GM18502 (cell line): Measurements from ENCODE around the gene ACSBG1.

ENCODE experiments used
- ATAC-seq: cut with Tn5 transposase; IDR thresholded peaks from one replicate; pipeline ENCODE4 v1.9.1; 2021; ENCODE audit warnings: mild to moderate bottlenecking; ENCODE audit not compliant: unreplicated experiment, poor library complexity

The ACSBG1 gene

GRCh38 chr15:78234515-78235040, at the start of gene ACSBG1:
Gene ACSBG1 (minus strand): TSS chr15:78234565. CDS start chr15:78234501, 64 bp downstream.
- no peak for ATAC-seq

- ATAC-seq: no peak
Measured at GRCh38 chr15:78282324-78282723, 48.0 kb upstream of the ACSBG1 start.

GRCh38 chr15:78280319-78281072, 46.1 kb upstream of the ACSBG1 start:
- no peak for ATAC-seq

- ATAC-seq: no peak
Measured at GRCh38 chr15:78276064-78276943, 41.9 kb upstream of the ACSBG1 start.

GRCh38 chr15:78274994-78275393, 40.6 kb upstream of the ACSBG1 start:
- ATAC-seq: no peak

GRCh38 chr15:78272776-78273175, 38.4 kb upstream of the ACSBG1 start:
- no peak for ATAC-seq

- ATAC-seq: no peak
Measured at GRCh38 chr15:78272316-78272715, 38.0 kb upstream of the ACSBG1 start.

GRCh38 chr15:78266806-78267205, 32.4 kb upstream of the ACSBG1 start:
- ATAC-seq: no peak

- ATAC-seq: no peak
Measured at GRCh38 chr15:78266229-78266628, 31.9 kb upstream of the ACSBG1 start.

- ATAC-seq: no peak
Measured at GRCh38 chr15:78265752-78266224, 31.4 kb upstream of the ACSBG1 start.

- ATAC-seq: no peak
Measured at GRCh38 chr15:78265137-78265460, 30.7 kb upstream of the ACSBG1 start.

- peak; percentile 45 for ATAC-seq
Measured at GRCh38 chr15:78264304-78265136, 30.2 kb upstream of the ACSBG1 start, which contains the start of gene DNAJA4. Gene DNAJA4 (plus strand): TSS chr15:78264562. CDS start chr15:78264764, 202 bp downstream.

GRCh38 chr15:78263907-78264303, 29.5 kb upstream of the ACSBG1 start:
- no peak for ATAC-seq

GRCh38 chr15:78263351-78263781, 29.0 kb upstream of the ACSBG1 start:
- no peak for ATAC-seq

GRCh38 chr15:78261062-78261461, 26.7 kb upstream of the ACSBG1 start:
- ATAC-seq: no peak

GRCh38 chr15:78260489-78260888, 26.1 kb upstream of the ACSBG1 start:
- ATAC-seq: no peak

- ATAC-seq: no peak
Measured at GRCh38 chr15:78259232-78259631, 24.9 kb upstream of the ACSBG1 start.

GRCh38 chr15:78257681-78258080, 23.3 kb upstream of the ACSBG1 start:
- no peak for ATAC-seq

GRCh38 chr15:78256044-78256437, 21.7 kb upstream of the ACSBG1 start:
- no peak for ATAC-seq

GRCh38 chr15:78255421-78256043, 21.2 kb upstream of the ACSBG1 start:
- no peak for ATAC-seq
